Lower lobe of right lung (tissue), 2 donors: ENCODE data around the gene MYOCOS. TPM values are rescaled to one million over a fixed set of nuclear protein-coding genes. Genes with fewer than 3 reads are reported as not detected.

ENCODE experiments used
- ATAC-seq, 2 donors: fragments of 200-7000 bp; cut with Tn5 transposase; one replicate each; pipeline ENCODE4 v1.9.1; 2020 to 2022; ENCODE audit warnings: mild to moderate bottlenecking in 2 of 2, moderate library complexity in 2 of 2
- DNase-seq: peaks from one replicate; pipeline ENCODE4 v3.0.0-alpha.2; 2020
- H3K27ac ChIP-seq: fragments of 200-600 bp; one replicate; pipeline ENCODE4 v1.8.0; 2022
- H3K27me3 ChIP-seq: fragments of 200-600 bp; one replicate; pipeline ENCODE4 v1.8.0; 2022; ENCODE audit warnings: low read depth
- H3K36me3 ChIP-seq: fragments of 200-600 bp; one replicate; pipeline ENCODE4 v1.8.0; 2022; ENCODE audit warnings: mild to moderate bottlenecking
- H3K4me1 ChIP-seq: fragments of 200-600 bp; one replicate; pipeline ENCODE4 v1.8.0; 2022
- H3K4me3 ChIP-seq: fragments of 200-600 bp; one replicate; pipeline ENCODE4 v1.8.0; 2022; ENCODE audit warnings: mild to moderate bottlenecking
- H3K9me3 ChIP-seq: fragments of 200-600 bp; one replicate; pipeline ENCODE4 v1.8.0; 2022
- intact Hi-C: fragments of 100-400 bp; cut with DNase I; formaldehyde crosslinking; loops from one replicate; pipeline ENCODE4 v1.11.0; 2022
- long read RNA-seq: library from polyadenylated mRNA; unstranded; transcript quantifications from one replicate; pipeline ENCODE4 v2.0.0, GENCODE V29; 2021
- total RNA-seq: library from RNA; stranded (reverse); fragmentation: NEBNext Ultra II Directional; extraction: Animal tissue kit (Norgen Biotek cat#: 25700); gene quantifications from one replicate; pipeline ENCODE4 v1.2.1, GENCODE V29; 2021
- TF ChIP-seq, protein P1 (sequence below): fragments of 200-600 bp; IDR thresholded peaks from one replicate; pipeline ENCODE4 v1.8.0; 2022; ENCODE audit warnings: antibody characterized with exemption, mild to moderate bottlenecking
- donor health status: DM: no; HTN: yes; CAD: no; lungs with severe emphysema.

MYOCOS gene, protein sequence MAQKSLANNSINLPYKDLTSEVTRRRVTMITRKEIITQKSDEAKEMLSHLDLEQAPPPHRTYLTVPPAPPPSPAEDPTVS
- total RNA-seq: 0.18 TPM
- long read RNA-seq: 0 reads

DNA sequence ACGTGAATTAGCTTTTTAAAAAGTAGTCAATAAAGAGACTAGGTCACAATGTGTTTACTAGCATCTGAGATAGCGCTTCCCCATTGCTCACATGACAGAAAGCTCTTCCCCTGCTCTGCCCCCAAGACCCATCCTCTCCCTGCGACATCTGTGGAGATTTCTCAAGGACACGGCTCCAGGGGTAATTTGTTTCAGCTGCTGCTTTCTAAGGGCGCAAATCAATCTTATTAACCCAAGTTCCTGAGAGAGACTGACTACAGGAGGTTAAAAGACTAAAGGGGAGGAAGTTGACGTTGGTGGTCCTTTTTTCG, at the start of gene MYOCOS:
TSS of gene MYOCOS (plus strand) at position 92 of the 311 bp plus-strand sequence. CDS start 1,641 bp downstream, outside the sequence.
- intact Hi-C loops: no loop called here
- TF ChIP-seq, protein P1, sequence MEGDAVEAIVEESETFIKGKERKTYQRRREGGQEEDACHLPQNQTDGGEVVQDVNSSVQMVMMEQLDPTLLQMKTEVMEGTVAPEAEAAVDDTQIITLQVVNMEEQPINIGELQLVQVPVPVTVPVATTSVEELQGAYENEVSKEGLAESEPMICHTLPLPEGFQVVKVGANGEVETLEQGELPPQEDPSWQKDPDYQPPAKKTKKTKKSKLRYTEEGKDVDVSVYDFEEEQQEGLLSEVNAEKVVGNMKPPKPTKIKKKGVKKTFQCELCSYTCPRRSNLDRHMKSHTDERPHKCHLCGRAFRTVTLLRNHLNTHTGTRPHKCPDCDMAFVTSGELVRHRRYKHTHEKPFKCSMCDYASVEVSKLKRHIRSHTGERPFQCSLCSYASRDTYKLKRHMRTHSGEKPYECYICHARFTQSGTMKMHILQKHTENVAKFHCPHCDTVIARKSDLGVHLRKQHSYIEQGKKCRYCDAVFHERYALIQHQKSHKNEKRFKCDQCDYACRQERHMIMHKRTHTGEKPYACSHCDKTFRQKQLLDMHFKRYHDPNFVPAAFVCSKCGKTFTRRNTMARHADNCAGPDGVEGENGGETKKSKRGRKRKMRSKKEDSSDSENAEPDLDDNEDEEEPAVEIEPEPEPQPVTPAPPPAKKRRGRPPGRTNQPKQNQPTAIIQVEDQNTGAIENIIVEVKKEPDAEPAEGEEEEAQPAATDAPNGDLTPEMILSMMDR: no peak
- no peaks in the 10 kb centered on the region for H3K4me1 ChIP-seq
- no peak for ATAC-seq
- no peak within 1 kb of the TSS for H3K27ac ChIP-seq
- DNase-seq: no peak
- H3K27me3 ChIP-seq: no peaks in the 10 kb centered on the region
- no peaks in the 10 kb centered on the region for H3K36me3 ChIP-seq
- H3K4me3 ChIP-seq: no peak within 1 kb of the TSS
- no peaks in the 10 kb centered on the region for H3K9me3 ChIP-seq

- no peaks in the 10 kb centered on the region for H3K4me1 ChIP-seq
- TF ChIP-seq, protein P1: no peak
- peaks cover 92% of the 10 kb centered on the region for H3K36me3 ChIP-seq
- no peak for DNase-seq
- intact Hi-C loops: no loop called here
- H3K4me3 ChIP-seq: no peak overlapping the region
- ATAC-seq: no peak
- H3K27ac ChIP-seq: no peak overlapping the region
- no peaks in the 10 kb centered on the region for H3K27me3 ChIP-seq
- no peaks in the 10 kb centered on the region for H3K9me3 ChIP-seq
Measured at GRCh38 chr1:171576144-171576543, 45.9 kb upstream of the MYOCOS start.

GRCh38 chr1:171581226-171581625, 40.8 kb upstream of the MYOCOS start:
- no peak for ATAC-seq
- TF ChIP-seq, protein P1: no peak
- no peak for DNase-seq
- peaks cover 99% of the 10 kb centered on the region for H3K36me3 ChIP-seq
- no peak overlapping the region for H3K27ac ChIP-seq
- H3K27me3 ChIP-seq: no peaks in the 10 kb centered on the region
- no peaks in the 10 kb centered on the region for H3K9me3 ChIP-seq
- H3K4me1 ChIP-seq: no peaks in the 10 kb centered on the region
- H3K4me3 ChIP-seq: no peak overlapping the region
- intact Hi-C loops: no loop called here

- Histone ChIP-seq H3K27me3 (no peaks in the 10 kb centered on the region), H3K4me3 (no peak overlapping the region), H3K36me3 (peaks cover 99% of the 10 kb centered on the region), H3K27ac (no peak overlapping the region), H3K4me1 (no peaks in the 10 kb centered on the region), H3K9me3 (no peaks in the 10 kb centered on the region)
- DNase-seq (no peak), ATAC-seq (no peak)
- TF ChIP-seq, protein P1: no peak
- intact Hi-C loops: no loop called here
Measured at GRCh38 chr1:171581766-171582165, 40.3 kb upstream of the MYOCOS start.

DNA sequence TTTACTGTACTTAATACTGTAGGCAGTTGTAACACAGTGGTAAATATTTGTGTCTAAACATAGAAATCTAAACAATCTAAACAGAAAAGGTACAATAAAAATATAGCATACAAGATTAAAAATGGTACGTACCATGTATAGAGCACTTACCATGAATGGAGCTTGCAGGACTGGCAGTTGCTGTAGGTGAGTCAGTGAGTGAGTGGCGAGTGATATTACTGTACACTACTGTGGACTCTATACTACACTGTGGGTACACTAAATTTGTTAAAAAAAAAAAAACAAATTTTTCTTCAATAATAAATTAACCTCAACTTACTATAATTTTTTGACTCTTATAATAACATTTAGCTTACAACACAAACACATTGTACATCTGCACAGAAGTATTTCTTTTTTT, 39.5 kb upstream of the MYOCOS start:
- Histone ChIP-seq H3K27ac (no peak overlapping the region), H3K4me3 (no peak overlapping the region), H3K9me3 (no peaks in the 10 kb centered on the region), H3K36me3 (peaks cover 99% of the 10 kb centered on the region), H3K27me3 (no peaks in the 10 kb centered on the region), H3K4me1 (no peaks in the 10 kb centered on the region)
- TF ChIP-seq, protein P1: no peak
- DNase-seq: no peak
- intact Hi-C loops: no loop called here
- ATAC-seq: no peak
